Measurements from ENCODE around the gene TIMM29. TPM values are rescaled to one million over a fixed set of nuclear protein-coding genes. Genes with fewer than 3 reads are reported as not detected.

The TIMM29 gene
- 10 to 100 TPM; 20.1 to 28.1 (median 23.9) TPM for polyA plus RNA-seq (ENCODE audit: insufficient read depth in 1 of 5, insufficient read length in 5 of 5, low replicate concordance in 1 of 5)
- long read RNA-seq, donor 1, transcript TIMM29-201 (2 exons, 1,425 nt), result major isoform, 9 of 9 reads
- long read RNA-seq, donor 1, partial matches to known transcripts, result 0 of 9 reads
- long read RNA-seq, donor 1, other reads (novel, unspliced or antisense), result 0 of 9 reads
- long read RNA-seq, donor 2, transcript TIMM29-201 (2 exons, 1,425 nt), result major isoform, 6 of 6 reads
- long read RNA-seq, donor 2, partial matches to known transcripts, result 0 of 6 reads
- long read RNA-seq, donor 2, other reads (novel, unspliced or antisense), result 0 of 6 reads
- long read RNA-seq, donor 3, transcript TIMM29-201 (2 exons, 1,425 nt), result major isoform, 8 of 14 reads
- long read RNA-seq, donor 3, partial matches to known transcripts, result 5 of 14 reads
- long read RNA-seq, donor 3, other reads (novel, unspliced or antisense), result 0 of 14 reads
- long read RNA-seq, donor 4, partial matches to known transcripts, result 5 of 7 reads
- long read RNA-seq, donor 4, other reads (novel, unspliced or antisense), result 0 of 7 reads
- long read RNA-seq, donor 5, transcript TIMM29-201 (2 exons, 1,425 nt), result major isoform, 11 of 11 reads
- long read RNA-seq, donor 5, partial matches to known transcripts, result 0 of 11 reads
- long read RNA-seq, donor 5, other reads (novel, unspliced or antisense), result 0 of 11 reads
- long read RNA-seq, donor 6, transcript TIMM29-201 (2 exons, 1,425 nt), result major isoform, 13 of 13 reads
- long read RNA-seq, donor 6, partial matches to known transcripts, result 0 of 13 reads
- long read RNA-seq, donor 6, other reads (novel, unspliced or antisense), result 0 of 13 reads
- long read RNA-seq, donor 7, transcript TIMM29-201 (2 exons, 1,425 nt), result major isoform, 5 of 5 reads
- long read RNA-seq, donor 7, partial matches to known transcripts, result 0 of 5 reads
- long read RNA-seq, donor 7, other reads (novel, unspliced or antisense), result 0 of 5 reads
- long read RNA-seq, donor 8, transcript TIMM29-201 (2 exons, 1,425 nt), result major isoform, 7 of 7 reads
- long read RNA-seq, donor 8, partial matches to known transcripts, result 0 of 7 reads
- long read RNA-seq, donor 8, other reads (novel, unspliced or antisense), result 0 of 7 reads

DNA sequence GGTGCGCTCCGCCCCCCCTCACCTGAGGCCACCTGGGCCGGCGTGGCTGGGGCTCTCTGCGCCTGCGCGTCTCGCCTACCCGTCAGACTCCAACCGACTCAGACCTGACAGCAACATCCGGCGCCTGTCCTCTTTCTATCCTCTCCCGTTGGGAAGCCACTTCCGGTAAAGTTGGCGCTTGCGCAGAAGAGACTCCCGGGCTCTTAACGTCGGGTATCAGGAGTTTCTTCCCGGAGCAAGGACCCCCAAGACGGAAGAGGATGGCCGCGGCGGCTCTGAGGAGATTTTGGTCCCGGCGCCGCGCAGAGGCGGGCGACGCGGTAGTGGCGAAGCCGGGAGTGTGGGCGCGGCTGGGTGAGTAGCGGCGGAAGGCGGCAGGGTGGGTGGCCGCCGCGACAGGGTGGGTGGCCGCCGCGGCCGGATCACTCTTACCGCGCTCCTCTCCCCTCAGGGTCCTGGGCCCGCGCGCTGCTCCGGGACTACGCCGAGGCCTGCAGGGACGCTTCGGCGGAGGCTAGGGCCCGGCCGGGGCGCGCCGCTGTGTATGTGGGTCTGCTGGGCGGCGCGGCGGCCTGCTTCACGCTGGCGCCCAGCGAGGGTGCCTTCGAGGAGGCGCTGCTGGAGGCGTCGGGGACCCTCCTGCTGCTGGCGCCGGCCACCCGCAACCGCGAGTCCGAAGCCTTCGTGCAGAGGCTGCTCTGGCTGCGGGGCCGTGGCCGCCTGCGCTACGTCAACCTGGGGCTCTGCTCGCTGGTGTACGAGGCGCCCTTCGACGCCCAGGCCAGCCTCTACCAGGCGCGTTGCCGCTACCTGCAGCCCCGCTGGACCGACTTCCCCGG is at the start of gene TIMM29, which contains the start of gene YIPF2:
TSS of gene TIMM29 (plus strand) at position 249 of the 839 bp plus-strand sequence. CDS start at position 261, 12 bp downstream.
TSS of gene YIPF2 (minus strand) at position 77 of the 839 bp plus-strand sequence. CDS start 229 bp downstream, outside the sequence.
- peak; percentile 96 to 98 for DNase-seq

DNA sequence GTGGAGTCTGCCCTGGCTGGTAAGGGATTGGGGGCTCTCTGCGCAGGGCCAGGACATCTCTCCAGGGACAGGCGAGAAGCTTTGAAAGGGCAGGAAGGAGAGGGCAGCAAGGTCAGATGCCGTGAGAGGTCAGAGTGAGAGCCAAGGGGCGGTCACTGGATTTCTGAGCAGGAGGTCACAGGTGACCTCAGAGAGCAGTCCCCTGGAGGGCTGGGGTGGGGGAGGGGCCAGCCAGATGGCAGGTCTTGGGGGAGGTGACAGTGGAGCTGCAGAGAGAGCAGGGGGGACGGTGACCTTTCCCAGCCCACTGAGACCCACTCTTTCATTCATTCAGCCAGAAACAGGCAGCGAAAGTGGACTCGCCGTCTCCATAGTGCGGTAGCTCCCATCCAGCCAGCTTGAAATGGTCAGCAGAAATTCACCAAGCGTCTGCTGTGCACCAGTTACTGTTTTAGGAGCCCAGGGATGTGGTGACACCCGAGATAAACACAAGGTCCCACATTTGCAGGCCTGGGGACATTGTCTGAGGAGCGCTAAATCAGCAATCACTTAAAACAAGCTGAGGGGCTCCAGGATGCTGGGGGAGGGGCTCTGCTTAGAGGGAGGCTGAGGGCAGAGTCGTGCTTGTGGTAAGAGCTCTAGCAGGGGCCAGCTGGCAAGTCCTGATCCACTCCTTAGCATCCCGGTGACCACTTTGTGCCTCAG is 47.1 kb upstream of the TIMM29 start:
- no peak for DNase-seq

- no peak for DNase-seq
Measured at GRCh38 chr19:10882108-10882457, 46.5 kb upstream of the TIMM29 start.

- no peak for DNase-seq
Measured at GRCh38 chr19:10884274-10884673, 44.3 kb upstream of the TIMM29 start.

- no peak for DNase-seq
Measured at GRCh38 chr19:10885201-10886169, 43.1 kb upstream of the TIMM29 start.

DNA sequence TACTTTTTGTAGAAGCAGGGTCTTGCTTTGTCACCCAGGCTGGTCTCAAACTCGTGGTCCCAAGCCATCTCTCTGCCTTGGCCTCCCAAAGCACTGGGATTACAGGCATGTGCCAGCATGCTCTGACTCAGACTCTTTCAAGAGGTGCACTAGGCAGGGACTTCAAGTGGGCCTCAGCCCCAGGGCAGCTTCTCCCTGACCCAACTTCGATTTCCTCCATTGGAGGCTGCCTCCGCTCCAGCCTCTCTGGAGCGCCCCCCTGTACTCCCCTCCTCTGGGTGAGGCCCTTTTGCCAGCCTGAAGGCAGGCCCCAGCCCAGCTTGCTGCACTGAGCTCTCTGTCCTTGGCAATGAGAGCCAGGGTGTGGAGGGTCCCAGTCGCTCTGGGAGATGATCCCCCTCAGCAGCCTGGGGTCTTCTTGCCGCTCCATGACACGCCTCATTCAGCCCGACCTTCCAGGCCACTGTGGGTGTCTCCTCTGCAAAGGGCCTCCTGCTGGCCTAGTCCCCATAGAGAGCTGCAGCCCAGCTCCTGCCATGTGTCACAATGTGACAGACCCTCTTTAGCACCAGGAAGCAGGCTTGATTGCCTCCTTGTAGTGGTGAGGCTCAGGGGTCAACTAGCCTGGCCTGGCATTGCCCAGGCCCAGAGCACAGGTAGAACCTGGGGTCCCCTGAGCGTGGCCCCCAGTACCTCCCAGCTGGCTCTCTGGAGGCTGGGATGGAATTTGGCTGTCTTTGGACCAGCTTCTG is 40.8 kb upstream of the TIMM29 start:
- no peak for DNase-seq

DNA sequence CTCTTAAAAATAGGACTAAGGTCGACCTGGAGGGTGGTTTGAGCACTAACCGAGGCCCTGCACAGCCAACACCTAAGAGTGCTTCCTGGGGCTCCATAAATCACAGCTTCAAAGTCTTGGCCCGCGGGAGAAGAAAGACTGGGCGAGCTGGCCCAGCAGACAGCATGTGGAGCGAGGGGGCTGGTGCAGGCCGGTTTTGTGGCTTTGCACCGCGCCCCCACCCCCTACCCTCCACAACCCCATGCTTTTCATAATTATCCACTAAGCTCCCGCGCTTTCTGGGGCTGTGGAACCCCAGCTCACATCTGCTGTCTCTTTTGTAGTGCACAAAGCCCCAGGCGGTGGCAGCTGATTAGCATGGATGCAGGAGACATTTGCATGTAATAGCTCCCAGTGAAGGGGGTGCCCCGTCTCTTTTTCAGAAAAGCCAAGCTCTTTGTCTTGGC is 40.2 kb upstream of the TIMM29 start:
- no peak for DNase-seq

DNA sequence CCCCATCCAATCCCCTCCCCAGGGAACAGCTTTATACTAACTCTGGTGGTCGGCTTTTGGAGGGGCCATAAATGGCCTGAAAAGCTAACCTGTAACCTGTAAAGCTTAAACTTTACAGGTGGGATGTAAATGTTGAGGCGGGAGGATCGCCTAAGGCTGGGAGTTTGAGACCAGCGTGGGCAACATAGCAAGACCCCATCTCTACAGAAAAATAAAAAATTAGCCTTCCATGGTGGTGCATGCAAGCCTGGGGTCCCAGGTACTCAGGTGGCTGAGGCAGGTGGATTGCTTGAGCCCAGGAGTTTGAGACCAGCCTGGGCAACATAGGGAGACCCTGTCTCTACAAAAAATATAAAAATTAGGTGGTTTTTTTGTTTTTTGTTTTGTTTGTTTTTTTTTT is 38.7 kb upstream of the TIMM29 start:
- no peak for DNase-seq

- peak; percentile 31 to 45 for DNase-seq
Measured at GRCh38 chr19:10891405-10892086, 37.1 kb upstream of the TIMM29 start.

DNA sequence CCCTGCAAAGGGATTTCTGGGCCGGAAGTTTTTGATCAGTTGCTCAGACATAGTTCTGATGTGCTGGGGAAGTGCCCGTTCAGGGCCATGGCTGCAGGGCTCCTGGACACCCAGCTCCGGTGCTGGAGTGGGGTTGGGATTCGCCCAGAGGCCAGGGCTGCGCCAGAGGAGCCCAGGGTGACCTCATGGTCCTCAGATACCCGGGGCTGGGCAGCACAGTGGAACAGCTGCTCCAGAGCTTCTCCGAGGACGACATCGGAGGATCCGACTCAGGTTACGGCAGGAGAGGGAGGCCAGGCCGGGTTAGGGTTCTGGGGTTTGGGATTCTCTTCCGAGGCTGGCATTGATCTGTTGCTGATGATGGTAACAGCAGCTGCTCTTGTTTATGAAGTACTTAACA is 36.4 kb upstream of the TIMM29 start:
- DNase-seq, result no peak

DNA sequence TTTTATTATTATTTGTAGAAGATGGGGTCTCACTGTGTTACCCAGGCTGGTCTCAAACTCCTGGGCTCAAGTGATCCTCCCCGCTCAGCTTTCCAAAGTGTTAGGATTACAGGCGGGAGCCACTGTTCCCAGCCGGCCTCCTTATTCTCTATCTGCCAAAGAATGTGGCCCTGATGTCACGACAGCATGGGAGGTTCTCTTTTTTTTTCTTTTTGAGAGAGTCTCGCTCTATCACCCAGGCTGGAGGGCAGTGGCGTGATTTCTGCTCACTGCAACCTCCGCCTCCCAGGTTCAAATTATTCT is 33.7 kb upstream of the TIMM29 start:
- no peak for DNase-seq

GRCh38 chr19:10895363-10895762 is 33.2 kb upstream of the TIMM29 start:
- DNase-seq, result no peak

DNA sequence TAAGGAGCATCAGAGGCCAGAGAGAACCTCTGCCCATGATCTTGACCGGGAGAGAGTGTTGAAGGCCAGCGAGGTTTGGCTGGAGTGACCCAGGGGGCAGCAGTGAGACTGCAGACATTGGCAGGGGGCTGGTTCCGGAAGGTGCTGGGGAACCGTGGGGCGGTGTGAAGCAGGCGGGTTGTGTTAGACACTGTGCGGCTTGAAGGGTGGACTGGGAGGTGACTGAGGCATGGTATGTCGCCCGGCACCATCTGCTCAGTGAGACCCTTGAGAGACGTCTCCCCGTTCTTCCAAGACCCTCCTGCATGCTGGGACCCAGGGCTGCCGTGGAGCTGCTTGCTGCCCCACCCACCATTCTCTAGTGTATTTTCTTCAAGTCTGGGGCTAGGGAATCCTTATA is 32.7 kb upstream of the TIMM29 start:
- DNase-seq, result no peak

DNA sequence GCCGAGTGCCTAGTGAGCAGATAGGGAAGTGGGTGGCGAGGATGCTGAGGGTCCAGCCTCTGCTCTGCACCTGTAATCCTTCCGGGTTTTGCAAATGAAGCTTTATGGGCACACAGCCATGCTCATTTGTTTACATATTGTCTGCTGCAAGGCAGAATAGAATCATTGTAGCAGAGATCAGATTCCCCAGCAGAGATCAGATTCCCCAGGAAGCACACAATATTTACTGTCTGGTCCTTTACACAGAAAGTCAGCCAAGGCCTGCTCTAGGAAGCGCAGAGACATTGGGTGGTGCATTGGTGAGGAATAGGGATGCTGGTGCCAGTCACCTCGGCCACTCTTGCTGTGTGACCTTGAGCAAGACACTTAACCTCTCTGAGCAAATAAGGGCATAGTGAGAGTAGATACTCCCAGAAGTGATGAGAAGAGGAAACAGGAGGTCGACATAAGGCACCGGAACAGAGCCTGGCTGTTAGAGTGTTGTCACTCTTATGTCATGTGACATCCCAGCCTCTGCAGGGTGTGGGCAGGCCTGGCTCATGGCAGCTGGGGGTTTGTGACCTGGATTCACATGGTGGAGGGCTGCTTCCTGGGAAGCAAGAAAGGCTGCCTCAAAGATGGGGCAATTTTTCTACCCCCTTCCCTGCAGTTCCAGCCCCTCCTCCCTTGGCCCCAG is 31.6 kb upstream of the TIMM29 start:
- DNase-seq, result no peak

DNA sequence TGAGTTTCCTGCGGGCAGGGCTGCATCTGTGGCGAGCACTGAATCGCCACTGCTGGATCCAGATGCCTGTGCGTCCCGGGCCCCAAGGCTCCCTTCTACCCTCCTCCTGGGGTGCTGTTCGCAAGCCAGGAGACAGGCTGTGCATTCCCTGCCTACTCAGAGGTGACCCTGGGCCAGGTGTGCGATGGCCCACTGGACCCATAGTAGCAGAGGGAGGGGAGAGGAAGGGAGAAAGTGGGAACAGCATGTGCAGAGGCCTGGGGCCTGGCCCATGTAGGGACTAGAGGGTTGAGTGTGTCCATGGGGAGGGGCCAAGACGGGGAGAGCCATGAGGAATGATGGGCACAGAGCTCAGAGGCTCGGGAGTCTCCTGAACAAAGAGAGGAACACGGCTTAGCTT is 30.0 kb upstream of the TIMM29 start:
- DNase-seq, result no peak

- peak in 1 of 2 donors; percentile 13 for DNase-seq
Measured at GRCh38 chr19:10899151-10899653, 29.4 kb upstream of the TIMM29 start.

GRCh38 chr19:10907925-10908324 is 20.7 kb upstream of the TIMM29 start:
- DNase-seq, result no peak
